Naive thymus-derived CD4-positive, alpha-beta T cell (primary cell): ENCODE data around the gene BAZ2A. TPM values are rescaled to one million over a fixed set of nuclear protein-coding genes. Genes with fewer than 3 reads are reported as not detected.

Experiments
- ATAC-seq: fragments of 150-1000 bp; cut with Tn5 transposase; 2 replicates; pipeline ENCODE4 v1.10.0; 2021; ENCODE audit warnings: mild to moderate bottlenecking, moderate library complexity
- CTCF ChIA-PET: fragments of 350-600 bp; sonication (Branson Sonifier 250); formaldehyde crosslinking; loops from one replicate; lab custom pipeline; 2021; ENCODE audit warnings: antibody characterized with exemption; lab: Charles Lee
- POLR2A ChIA-PET: fragments of 350-600 bp; sonication (Branson Sonifier 250); formaldehyde crosslinking; loops from one replicate; lab custom pipeline; 2021; ENCODE audit warnings: antibody characterized with exemption, inconsistent platforms; lab: Charles Lee
- DNase-seq, 9 donors: peaks; one replicate each; pipeline versions ENCODE4 v3.0.0 to v3.0.0-alpha.2; 2020 to 2022; ENCODE audit warnings: mixed read lengths in 1 of 9
- H3K27ac ChIP-seq: one replicate; pipeline ENCODE4 v1.7.0; 2013; ENCODE audit warnings: mild to moderate bottlenecking, low read depth, low read length, moderate library complexity
- H3K27me3 ChIP-seq, 2 donors: one replicate each; pipeline ENCODE4 v1.7.0; 2013; ENCODE audit warnings: low read length in 2 of 2, mild to moderate bottlenecking in 2 of 2, moderate library complexity in 2 of 2; ENCODE audit not compliant: control insufficient read depth in 2 of 2, insufficient read depth in 2 of 2
- H3K36me3 ChIP-seq, 3 experiments: 1 replicate in 2 of 3; 2 replicates in 1 of 3; pipeline ENCODE4 v1.7.0; 2013; ENCODE audit warnings: low read length in 3 of 3, mild to moderate bottlenecking in 3 of 3, moderate library complexity in 1 of 3; ENCODE audit not compliant: insufficient read depth in 3 of 3, control insufficient read depth in 2 of 3
- H3K4me1 ChIP-seq, 2 donors: one replicate each; pipeline ENCODE4 v1.7.0; 2013; ENCODE audit warnings: low read length in 2 of 2, mild to moderate bottlenecking in 2 of 2, moderate library complexity in 1 of 2; ENCODE audit not compliant: control insufficient read depth in 2 of 2, insufficient read depth in 2 of 2
- H3K4me3 ChIP-seq: 2 replicates; pipeline ENCODE4 v1.7.0; 2013; ENCODE audit warnings: mild to moderate bottlenecking, low read length
- H3K9me3 ChIP-seq, 3 experiments: 1 replicate in 2 of 3; 2 replicates in 1 of 3; pipeline ENCODE4 v1.7.0; 2013; ENCODE audit warnings: low read length in 3 of 3; ENCODE audit not compliant: control insufficient read depth in 2 of 3
- H3K27ac Mint-ChIP-seq, 9 donors: one replicate each; pipeline ENCODE4 v1.8.0; 2020 to 2022; ENCODE audit warnings: mixed read lengths in 9 of 9, mild to moderate bottlenecking in 8 of 9, moderate library complexity in 5 of 9, inconsistent platforms in 2 of 9
- H3K27me3 Mint-ChIP-seq, 5 donors: one replicate each; pipeline ENCODE4 v1.8.0; 2021 to 2022; ENCODE audit warnings: mixed read lengths in 5 of 5, mild to moderate bottlenecking in 1 of 5
- H3K36me3 Mint-ChIP-seq, 5 donors: one replicate each; pipeline ENCODE4 v1.8.0; 2020 to 2022; ENCODE audit warnings: mixed read lengths in 5 of 5, mild to moderate bottlenecking in 3 of 5, inconsistent platforms in 1 of 5
- H3K4me1 Mint-ChIP-seq, 7 donors: one replicate each; pipeline ENCODE4 v1.8.0; 2020 to 2022; ENCODE audit warnings: mixed read lengths in 7 of 7, mild to moderate bottlenecking in 3 of 7, inconsistent platforms in 1 of 7
- H3K4me3 Mint-ChIP-seq, 10 donors: one replicate each; pipeline ENCODE4 v1.8.0; 2020 to 2022; ENCODE audit warnings: mild to moderate bottlenecking in 10 of 10, mixed read lengths in 10 of 10, moderate library complexity in 6 of 10, inconsistent platforms in 2 of 10
- H3K9me3 Mint-ChIP-seq, 11 donors: one replicate each; pipeline ENCODE4 v1.8.0; 2020 to 2022; ENCODE audit warnings: mixed read lengths in 11 of 11, mild to moderate bottlenecking in 4 of 11, inconsistent platforms in 1 of 11, moderate library complexity in 1 of 11
- intact Hi-C, 2 donors: fragments of 100-400 bp; cut with micrococcal nuclease; formaldehyde crosslinking; loops; one replicate each; pipeline ENCODE4 v1.15.1; 2023
- polyA plus RNA-seq, 2 donors: library from polyadenylated mRNA; unstranded; fragments of 300-500 nt; fragmentation: Illumina TruSeq; gene quantifications; one replicate each; pipeline ENCODE4 v1.2.3, GENCODE V29; 2021
- total RNA-seq, 6 experiments: library from RNA in 5 of 6; stranded (reverse) in 5 of 6; gene quantifications; 1 replicate in 5 of 6; 2 replicates in 1 of 6; pipeline ENCODE4 v1.2.3 and lab custom pipeline; 2021 to 2026

The BAZ2A gene
- total and polyA plus RNA-seq, 7 experiments from 2014 or later, result 24.8 to 230 (median 178) TPM

DNA sequence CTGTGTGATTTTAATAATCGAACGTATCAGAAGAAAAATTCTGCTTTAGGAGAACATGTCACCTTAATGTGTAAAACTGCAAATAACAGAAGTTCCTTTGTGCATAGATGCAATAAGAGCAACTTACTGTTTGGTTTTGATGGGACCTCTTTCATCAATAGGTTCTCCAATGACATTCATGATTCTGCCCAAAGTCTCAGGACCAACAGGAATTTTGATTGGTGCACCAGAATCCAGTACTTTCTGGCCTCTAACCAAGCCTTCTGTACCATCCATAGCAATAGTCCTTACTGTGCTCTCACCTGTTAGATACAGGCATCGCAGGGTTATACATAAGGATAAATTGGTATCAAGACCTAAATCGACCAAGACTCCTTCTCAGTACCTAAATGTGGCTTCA lies 14.5 kb upstream of the BAZ2A start:
- Histone ChIP-seq H3K9me3 (no peaks in the 10 kb centered on the region), H3K27me3 (no peaks in the 10 kb centered on the region), H3K4me3 (peak overlapping the region; percentile 83), H3K27ac (peak overlapping the region; percentile 93), H3K4me1 (peaks cover 4 to 21% of the 10 kb centered on the region in 2 donors), H3K36me3 (peaks cover 16 to 46% (median 27%) of the 10 kb centered on the region in 3 experiments)
- Mint-ChIP-seq H3K36me3 (peaks cover 6 to 36% (median 17%) of the 10 kb centered on the region in 5 donors), H3K4me3 (peak overlapping the region; percentile 82 to 98 (median 94)), H3K27me3 (no peaks in the 10 kb centered on the region), H3K4me1 (peaks cover 17 to 43% (median 39%) of the 10 kb centered on the region in 7 donors), H3K27ac (peak overlapping the region; percentile 97 to 100 (median 99)), H3K9me3 (no peaks in the 10 kb centered on the region)
- CTCF ChIA-PET, result interaction anchor here (2.3 kb wide), 1 partner anchor 8 kb away, joined by 10 read pairs; no protein-coding TSS in a partner anchor
- intact Hi-C loops, result loop anchor here (5.0 kb wide), 2 partner anchors 468 to 717 kb away; partner anchors contain the start of genes PYM1 (in 1 of the 2) and STAT6 (in 1 of the 2)
- DNase-seq (no peak), ATAC-seq (no peak)
- POLR2A ChIA-PET, result interaction anchor here (0.6 to 8.3 kb wide), 11 partner anchors 10 to 107 kb away, joined by 3 to 88 read pairs (median 6); partner anchors contain the start of genes BAZ2A, NACA and PTGES3

DNA sequence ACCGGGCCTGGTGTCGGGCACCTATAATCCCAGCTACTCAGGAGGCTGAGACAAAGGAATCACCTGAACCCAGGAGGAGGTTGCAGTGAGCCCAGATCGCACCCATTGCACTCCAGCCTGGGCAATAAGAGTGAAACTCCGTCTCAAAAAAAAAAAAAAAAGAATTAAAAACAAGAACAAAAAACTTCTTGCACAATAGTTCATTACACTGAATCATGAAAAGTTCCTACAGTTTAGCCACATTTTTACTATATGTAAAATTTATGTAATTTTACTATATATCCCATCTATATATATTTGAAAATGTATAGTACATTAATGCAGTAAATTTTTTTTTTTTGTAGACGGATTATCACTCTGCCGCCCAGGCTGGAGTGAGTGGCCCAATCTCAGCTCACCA lies 11.1 kb upstream of the BAZ2A start:
- peaks cover 6 to 48% (median 30%) of the 10 kb centered on the region in 5 donors for H3K36me3 Mint-ChIP-seq
- H3K27me3 Mint-ChIP-seq, result no peaks in the 10 kb centered on the region
- H3K36me3 ChIP-seq, result peaks cover 17 to 67% (median 46%) of the 10 kb centered on the region in 3 experiments
- H3K9me3 ChIP-seq, result no peaks in the 10 kb centered on the region
- ChIA-PET CTCF (interaction anchor here (0.6 to 0.7 kb wide), 2 partner anchors 17 to 29 kb away, joined by 3 to 4 read pairs; no protein-coding TSS in a partner anchor), POLR2A (interaction anchor here (0.8 to 8.3 kb wide), 4 partner anchors 12 to 46 kb away, joined by 3 to 88 read pairs (median 4); partner anchors contain the start of gene BAZ2A)
- ATAC-seq (no peak), DNase-seq (no peak)
- H3K27me3 ChIP-seq, result no peaks in the 10 kb centered on the region
- no peak overlapping the region for H3K4me3 Mint-ChIP-seq
- H3K4me3 ChIP-seq, result no peak overlapping the region
- peaks cover 0 to 1% (median 0%) of the 10 kb centered on the region in 11 donors for H3K9me3 Mint-ChIP-seq
- peaks cover 5 to 21% of the 10 kb centered on the region in 2 donors for H3K4me1 ChIP-seq
- H3K27ac ChIP-seq, result no peak overlapping the region
- intact Hi-C loops, result no loop called here
- H3K4me1 Mint-ChIP-seq, result peaks cover 25 to 63% (median 48%) of the 10 kb centered on the region in 7 donors
- H3K27ac Mint-ChIP-seq, result peak overlapping the region in 1 of 9 donors; percentile 26

DNA sequence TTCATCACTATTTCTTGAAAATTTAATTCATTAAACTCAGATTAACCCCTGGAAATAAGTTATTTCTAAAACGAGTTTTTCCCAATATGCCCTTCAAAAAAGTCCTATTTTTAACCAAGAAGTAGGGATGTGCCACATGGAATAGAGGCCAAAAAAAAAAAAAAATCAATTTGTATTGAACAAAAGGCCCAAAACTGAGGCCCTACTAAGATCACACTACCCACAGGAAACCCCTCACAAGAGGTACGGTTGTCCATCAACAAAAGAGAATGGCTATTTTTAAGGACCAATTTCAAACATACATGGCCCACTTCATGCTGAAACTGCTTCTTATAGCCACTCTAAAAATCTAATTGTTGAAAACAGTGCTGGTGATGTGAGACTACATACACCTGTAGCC lies 7.5 kb upstream of the BAZ2A start:
- peaks cover 0 to 1% (median 0%) of the 10 kb centered on the region in 11 donors for H3K9me3 Mint-ChIP-seq
- H3K36me3 ChIP-seq, result peaks cover 14 to 44% (median 34%) of the 10 kb centered on the region in 3 experiments
- POLR2A ChIA-PET, result interaction anchor here (0.9 to 6.5 kb wide), 6 partner anchors 9 to 88 kb away, joined by 4 to 103 read pairs (median 30); partner anchors contain the start of genes BAZ2A, NACA and PTGES3
- peak overlapping the region; percentile 52 to 98 (median 89) for H3K27ac Mint-ChIP-seq
- no peak for DNase-seq
- peak overlapping the region in 2 of 10 donors; percentile 17 to 21 for H3K4me3 Mint-ChIP-seq
- H3K4me1 ChIP-seq, result peaks cover 22 to 29% of the 10 kb centered on the region in 2 donors
- no peaks in the 10 kb centered on the region for H3K27me3 Mint-ChIP-seq
- H3K27ac ChIP-seq, result peak overlapping the region; percentile 83
- H3K36me3 Mint-ChIP-seq, result peaks cover 0 to 29% (median 17%) of the 10 kb centered on the region in 5 donors
- H3K4me1 Mint-ChIP-seq, result peaks cover 28 to 69% (median 56%) of the 10 kb centered on the region in 7 donors
- CTCF ChIA-PET, result interaction anchor here (1.1 kb wide), 1 partner anchor 37 kb away, joined by 3 read pairs; no protein-coding TSS in a partner anchor
- no peaks in the 10 kb centered on the region for H3K9me3 ChIP-seq
- intact Hi-C loops, result loop anchor here (2.0 to 10.0 kb wide), 13 partner anchors 21 to 1115 kb away; partner anchors contain the start of genes NACA (in 2 of the 2), RPL41 (in 2 of the 2), ZBTB39 (in 2 of the 2) and ZC3H10 (in 2 of the 2)
- no peak overlapping the region for H3K4me3 ChIP-seq
- H3K27me3 ChIP-seq, result no peaks in the 10 kb centered on the region
- no peak for ATAC-seq

DNA sequence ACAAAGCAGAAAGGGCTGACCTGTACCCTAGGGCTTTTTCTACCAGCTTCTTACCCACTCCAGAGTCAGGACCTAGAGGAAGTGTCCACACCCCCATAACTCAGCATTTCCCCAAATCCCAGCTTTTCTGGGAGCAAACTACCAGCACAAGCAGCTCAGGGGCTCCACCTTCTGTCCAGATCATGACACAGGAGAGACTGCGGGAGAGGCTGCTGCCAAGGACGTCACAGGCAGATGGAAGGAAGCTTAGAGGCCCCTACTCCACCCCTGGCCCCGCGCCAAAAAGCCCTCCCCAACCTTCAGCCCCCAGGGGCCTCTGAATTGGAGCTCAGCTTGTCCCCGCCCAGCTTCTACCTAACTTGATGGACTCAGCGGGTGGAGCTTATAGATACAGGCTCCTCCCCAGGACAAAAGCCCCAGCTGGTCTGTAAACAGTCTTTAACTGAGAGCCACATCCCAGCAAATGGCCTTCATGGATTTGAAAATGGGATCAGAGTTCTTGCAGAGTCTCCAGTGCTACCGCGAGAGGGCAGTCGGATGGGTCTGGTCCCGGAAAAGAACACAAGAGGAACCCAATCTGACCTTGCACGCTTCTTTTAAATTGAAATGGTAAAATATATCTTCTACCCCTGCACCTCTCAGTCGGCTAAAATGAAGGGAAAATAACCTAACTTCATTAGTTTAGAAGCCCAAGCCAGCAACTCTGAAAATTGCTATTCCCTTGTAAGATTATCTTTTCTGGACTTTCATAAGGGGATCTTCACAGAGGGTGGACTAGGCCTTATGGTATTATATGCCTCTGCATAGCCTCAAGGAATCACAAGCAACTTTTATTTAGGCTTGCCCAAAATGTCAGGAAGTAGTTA lies 6.8 kb upstream of the BAZ2A start:
- Histone ChIP-seq H3K27ac (peak overlapping the region; percentile 83), H3K36me3 (peaks cover 7 to 37% (median 28%) of the 10 kb centered on the region in 3 experiments), H3K9me3 (no peaks in the 10 kb centered on the region), H3K27me3 (no peaks in the 10 kb centered on the region), H3K4me3 (peak overlapping the region; percentile 73), H3K4me1 (peaks cover 27 to 36% of the 10 kb centered on the region in 2 donors)
- peaks cover 28 to 69% (median 57%) of the 10 kb centered on the region in 7 donors for H3K4me1 Mint-ChIP-seq
- H3K9me3 Mint-ChIP-seq, result peaks cover 0 to 1% (median 0%) of the 10 kb centered on the region in 11 donors
- CTCF ChIA-PET, result interaction anchor here (0.6 to 2.2 kb wide), 20 partner anchors 8 to 663 kb away, joined by 3 to 16 read pairs (median 4); partner anchors contain the start of genes ATP5F1B, RAB5B and RNF41
- peaks cover 0 to 22% (median 17%) of the 10 kb centered on the region in 5 donors for H3K36me3 Mint-ChIP-seq
- ATAC-seq, result peak; percentile 83
- POLR2A ChIA-PET, result interaction anchor here (0.6 to 6.5 kb wide), 16 partner anchors 8 to 593 kb away, joined by 3 to 103 read pairs (median 4); partner anchors contain the start of genes ATP5F1B, BAZ2A, NACA and PTGES3
- peak overlapping the region; percentile 89 to 99 (median 97) for H3K27ac Mint-ChIP-seq
- no peaks in the 10 kb centered on the region for H3K27me3 Mint-ChIP-seq
- peak; percentile 86 to 99 (median 94) for DNase-seq
- intact Hi-C loops, result loop anchor here (1.0 to 10.0 kb wide), 19 partner anchors 9 to 1115 kb away; partner anchors contain the start of genes NACA (in 2 of the 2), RPL41 (in 2 of the 2), ZBTB39 (in 2 of the 2) and ZC3H10 (in 2 of the 2)
- peak overlapping the region; percentile 87 to 100 (median 96) for H3K4me3 Mint-ChIP-seq

DNA sequence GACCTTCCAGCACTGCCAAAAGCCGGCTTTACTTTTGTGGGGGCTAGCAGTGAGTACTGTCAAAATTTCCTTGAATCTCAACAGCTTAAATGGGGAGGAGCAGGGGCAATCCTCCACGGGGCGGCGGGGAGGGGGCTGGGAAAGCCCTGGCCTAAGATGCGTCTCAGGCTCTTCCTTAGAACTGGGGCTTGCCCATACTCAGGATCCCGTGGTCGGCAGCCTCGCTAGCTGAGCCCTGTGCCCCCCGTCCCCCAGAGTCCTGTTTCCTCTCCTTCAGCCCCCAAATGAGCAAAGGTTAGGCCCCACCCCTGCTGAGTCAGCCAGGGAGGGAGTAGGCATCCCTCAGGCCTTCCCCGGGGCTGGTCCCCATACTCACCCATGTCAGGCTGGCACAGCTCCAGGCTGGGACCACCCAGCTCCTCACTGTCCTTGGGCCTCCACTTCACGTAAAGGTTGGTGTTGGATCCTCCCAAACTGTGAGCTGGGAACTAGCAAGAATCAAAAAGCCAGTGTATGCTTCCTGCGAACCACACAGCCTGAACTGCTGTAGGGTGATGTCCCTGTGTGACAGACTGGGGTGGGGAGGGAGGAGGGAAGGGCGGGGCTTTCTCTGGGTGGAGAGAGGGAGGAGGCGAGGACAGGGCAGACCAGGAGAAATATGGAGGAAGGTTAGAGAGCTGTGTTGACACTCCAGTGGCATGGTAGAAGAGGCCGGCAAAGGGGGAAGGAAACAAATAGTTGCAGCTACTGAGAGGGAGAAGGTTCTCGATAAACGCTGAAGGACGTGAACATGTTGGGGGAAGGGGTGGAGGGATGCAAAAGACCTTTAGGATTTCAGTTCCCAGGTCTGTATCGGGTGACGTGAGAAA lies 5.9 kb upstream of the BAZ2A start:
- Mint-ChIP-seq H3K36me3 (peaks cover 0 to 22% (median 17%) of the 10 kb centered on the region in 5 donors), H3K27ac (peak overlapping the region; percentile 89 to 99 (median 97)), H3K9me3 (peaks cover 0 to 1% (median 0%) of the 10 kb centered on the region in 11 donors), H3K4me1 (peaks cover 33 to 74% (median 66%) of the 10 kb centered on the region in 7 donors), H3K4me3 (peak overlapping the region; percentile 87 to 100 (median 96)), H3K27me3 (no peaks in the 10 kb centered on the region)
- H3K4me1 ChIP-seq, result peaks cover 31 to 43% of the 10 kb centered on the region in 2 donors
- DNase-seq, result peak; percentile 44 to 85 (median 71)
- ChIA-PET POLR2A (interaction anchor here (0.6 to 6.5 kb wide), 24 partner anchors 7 to 593 kb away, joined by 3 to 103 read pairs (median 3); partner anchors contain the start of genes ATP5F1B, BAZ2A, NACA and PTGES3), CTCF (interaction anchor here (0.7 to 2.2 kb wide), 17 partner anchors 7 to 662 kb away, joined by 3 to 16 read pairs (median 4); partner anchors contain the start of genes ATP5F1B, RAB5B, RNF41 and STAT6)
- ATAC-seq, result peak; percentile 81
- H3K4me3 ChIP-seq, result peak overlapping the region; percentile 73
- peaks cover 5 to 33% (median 28%) of the 10 kb centered on the region in 3 experiments for H3K36me3 ChIP-seq
- H3K27me3 ChIP-seq, result no peaks in the 10 kb centered on the region
- H3K27ac ChIP-seq, result peak overlapping the region; percentile 83
- intact Hi-C loops, result loop anchor here (1.0 to 10.0 kb wide), 21 partner anchors 8 to 1116 kb away; partner anchors contain the start of genes NACA (in 2 of the 2), PTGES3 (in 2 of the 2), RPL41 (in 2 of the 2) and STAT2 (in 2 of the 2)
- no peaks in the 10 kb centered on the region for H3K9me3 ChIP-seq
